ENCODE data around the gene ADGRL3.
"Not testable (repeated sequence)": the region's sequence is repeated elsewhere in the genome, so short reads cannot be mapped to it uniquely, and the experiment has no call there.

Gene ADGRL3

GRCh38 chr4:61665649-61666048 is 465.5 kb downstream of the ADGRL3 start:
- no peak for DNase-seq

GRCh38 chr4:61666244-61666643 is 466.1 kb downstream of the ADGRL3 start:
- no peak for DNase-seq

- no peak for DNase-seq
These were observed 471.5 kb downstream of the ADGRL3 start for GRCh38 chr4:61671599-61671998.

GRCh38 chr4:61675464-61675863 is 475.3 kb downstream of the ADGRL3 start:
- no peak for DNase-seq

GRCh38 chr4:61678297-61678696 is 478.2 kb downstream of the ADGRL3 start:
- DNase-seq = no peak

- no peak for DNase-seq
These were observed 493.4 kb downstream of the ADGRL3 start for GRCh38 chr4:61693520-61693919.

GRCh38 chr4:61714387-61714911 is 514.3 kb downstream of the ADGRL3 start:
- DNase-seq = no peak

GRCh38 chr4:61716426-61716825 is 516.3 kb downstream of the ADGRL3 start:
- DNase-seq = no peak

GRCh38 chr4:61723492-61723891 is 523.4 kb downstream of the ADGRL3 start:
- DNase-seq = no peak

- no peak for DNase-seq
These were observed 527.2 kb downstream of the ADGRL3 start for GRCh38 chr4:61727286-61727685.

- DNase-seq = no peak
These were observed 534.3 kb downstream of the ADGRL3 start for GRCh38 chr4:61734409-61734808.

- no peak for DNase-seq
These were observed 539.8 kb downstream of the ADGRL3 start for GRCh38 chr4:61739887-61740286.

GRCh38 chr4:61740886-61741285 is 540.8 kb downstream of the ADGRL3 start:
- no peak for DNase-seq

- no peak for DNase-seq
These were observed 541.4 kb downstream of the ADGRL3 start for GRCh38 chr4:61741327-61742096.

- DNase-seq = no peak
These were observed 550.7 kb downstream of the ADGRL3 start for GRCh38 chr4:61750810-61751209.

- DNase-seq = no peak
These were observed 552.5 kb downstream of the ADGRL3 start for GRCh38 chr4:61752617-61753016.

- DNase-seq = no peak
These were observed 553.6 kb downstream of the ADGRL3 start for GRCh38 chr4:61753739-61754138.

GRCh38 chr4:61756937-61757336 is 556.8 kb downstream of the ADGRL3 start:
- not testable (repeated sequence) for DNase-seq

- not testable (repeated sequence) for DNase-seq
These were observed 557.9 kb downstream of the ADGRL3 start for GRCh38 chr4:61757983-61758382.

- not testable (repeated sequence) for DNase-seq
These were observed 558.5 kb downstream of the ADGRL3 start for GRCh38 chr4:61758596-61758995.

GRCh38 chr4:61759245-61759644 is 559.1 kb downstream of the ADGRL3 start:
- DNase-seq = not testable (repeated sequence)

- DNase-seq = not testable (repeated sequence)
These were observed 559.8 kb downstream of the ADGRL3 start for GRCh38 chr4:61759885-61760284.

- no peak for DNase-seq
These were observed 560.7 kb downstream of the ADGRL3 start for GRCh38 chr4:61760820-61761219.

GRCh38 chr4:61762722-61763627 is 562.8 kb downstream of the ADGRL3 start:
- DNase-seq = no peak
